GM10248 (cell line): ENCODE data around the gene HOXC10.

Experiments
- CTCF ChIA-PET: fragments of 300-600 bp; sonication (Branson Sonifier 250); formaldehyde crosslinking; extraction: SDS; loops from one replicate; lab custom pipeline; 2021; ENCODE audit warnings: antibody characterized with exemption; lab: Yijun Ruan, JAX
- POLR2A ChIA-PET: fragments of 350-650 bp; sonication (Branson Sonifier 250); formaldehyde crosslinking; extraction: SDS; loops from one replicate; lab custom pipeline; 2020; ENCODE audit warnings: antibody characterized with exemption; lab: Yijun Ruan, JAX
- DNase-seq: peaks from one replicate; pipeline ENCODE4 v3.0.0; 2012; ENCODE audit errors: extremely low spot score
- TF ChIP-seq, protein P1 (sequence below): IDR thresholded peaks from 2 replicates; pipeline ENCODE4 v1.5.1; 2012; ENCODE audit warnings: mild to moderate bottlenecking, low read depth; ENCODE audit errors: extremely low read depth, missing control alignments, control extremely low read depth

Gene HOXC10

DNA sequence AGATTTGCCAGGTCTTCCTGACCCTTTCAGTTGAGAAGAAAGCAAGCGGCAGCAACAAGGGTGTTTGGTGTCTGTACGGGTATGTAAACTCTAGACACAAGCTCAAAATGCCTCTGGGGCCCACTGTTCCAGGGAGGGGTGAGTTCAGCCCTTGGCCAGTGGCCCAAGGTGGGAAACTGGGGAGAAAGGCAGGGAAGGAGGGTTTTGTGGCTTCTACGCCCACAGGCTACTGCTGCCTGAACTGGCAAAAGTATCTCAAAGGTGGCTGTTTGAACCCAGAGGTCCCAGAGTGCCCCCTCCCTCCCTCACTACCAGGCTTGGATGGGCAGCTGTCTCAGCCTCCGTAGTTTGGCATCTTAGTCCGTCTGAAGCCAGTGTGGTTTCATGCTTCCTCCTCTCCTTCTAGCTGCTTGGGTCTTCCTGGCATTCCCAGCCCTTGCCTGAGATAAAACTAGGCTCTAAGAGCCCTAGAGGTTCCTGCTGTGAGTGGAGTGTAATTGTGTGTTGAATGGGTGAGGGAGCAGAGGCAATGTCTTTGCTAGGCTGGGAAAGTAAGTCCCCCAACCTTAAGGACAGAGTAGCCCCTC is 53.4 kb downstream of the HOXC10 start:
- TF ChIP-seq, protein P1, sequence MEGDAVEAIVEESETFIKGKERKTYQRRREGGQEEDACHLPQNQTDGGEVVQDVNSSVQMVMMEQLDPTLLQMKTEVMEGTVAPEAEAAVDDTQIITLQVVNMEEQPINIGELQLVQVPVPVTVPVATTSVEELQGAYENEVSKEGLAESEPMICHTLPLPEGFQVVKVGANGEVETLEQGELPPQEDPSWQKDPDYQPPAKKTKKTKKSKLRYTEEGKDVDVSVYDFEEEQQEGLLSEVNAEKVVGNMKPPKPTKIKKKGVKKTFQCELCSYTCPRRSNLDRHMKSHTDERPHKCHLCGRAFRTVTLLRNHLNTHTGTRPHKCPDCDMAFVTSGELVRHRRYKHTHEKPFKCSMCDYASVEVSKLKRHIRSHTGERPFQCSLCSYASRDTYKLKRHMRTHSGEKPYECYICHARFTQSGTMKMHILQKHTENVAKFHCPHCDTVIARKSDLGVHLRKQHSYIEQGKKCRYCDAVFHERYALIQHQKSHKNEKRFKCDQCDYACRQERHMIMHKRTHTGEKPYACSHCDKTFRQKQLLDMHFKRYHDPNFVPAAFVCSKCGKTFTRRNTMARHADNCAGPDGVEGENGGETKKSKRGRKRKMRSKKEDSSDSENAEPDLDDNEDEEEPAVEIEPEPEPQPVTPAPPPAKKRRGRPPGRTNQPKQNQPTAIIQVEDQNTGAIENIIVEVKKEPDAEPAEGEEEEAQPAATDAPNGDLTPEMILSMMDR, result no peak
- POLR2A ChIA-PET, result no interaction called here
- DNase-seq, result no peak
- CTCF ChIA-PET, result interaction anchor here (1.0 to 4.2 kb wide), 7 partner anchors 15 to 169 kb away, joined by 3 to 16 read pairs (median 7); partner anchors contain the start of gene HOXC4

DNA sequence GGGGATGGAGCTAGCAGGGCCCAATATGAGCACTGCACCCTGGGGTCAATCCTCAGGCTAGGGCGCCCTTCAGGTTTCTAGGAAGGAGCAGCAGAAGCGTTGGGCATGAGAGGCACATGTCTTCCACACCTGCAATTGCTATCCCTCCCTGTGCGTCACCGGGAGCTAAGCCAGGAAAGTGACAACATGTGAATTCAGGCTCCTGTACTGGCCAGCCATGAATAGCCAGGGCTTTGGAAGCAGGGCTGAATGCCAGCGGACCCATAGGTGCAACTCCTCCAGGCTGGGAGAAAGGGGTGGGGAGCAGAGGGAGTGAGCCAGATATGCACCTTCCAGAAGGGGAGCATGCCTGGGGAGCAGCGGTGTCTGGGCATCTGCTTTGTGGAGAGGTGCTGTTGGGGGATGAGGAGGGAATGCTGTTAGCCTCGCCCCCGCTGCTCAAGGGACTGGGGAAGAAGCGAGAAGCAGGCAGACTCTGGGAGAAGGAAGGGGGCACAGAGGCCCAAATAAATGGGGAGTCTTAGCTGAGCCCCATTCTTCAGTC is 54.0 kb downstream of the HOXC10 start:
- POLR2A ChIA-PET, result no interaction called here
- TF ChIP-seq, protein P1, result no peak
- CTCF ChIA-PET, result interaction anchor here (0.6 to 2.3 kb wide), 6 partner anchors 14 to 168 kb away, joined by 3 to 10 read pairs (median 5); partner anchors contain the start of gene HOXC4
- no peak for DNase-seq

GRCh38 chr12:54039417-54040147 is 54.6 kb downstream of the HOXC10 start:
- TF ChIP-seq, protein P1, result no peak
- POLR2A ChIA-PET, result no interaction called here
- CTCF ChIA-PET, result interaction anchor here (0.6 to 2.3 kb wide), 6 partner anchors 13 to 168 kb away, joined by 3 to 10 read pairs (median 4); partner anchors contain the start of gene HOXC4
- DNase-seq, result no peak
